H1 (cell line): ENCODE results near the gene CCDC136. TPM values are rescaled to one million over a fixed set of nuclear protein-coding genes. Genes with fewer than 3 reads are reported as not detected.

Source experiments
- CTCF ChIA-PET: fragments of 300-600 bp; sonication (Branson Sonifier 250); formaldehyde crosslinking; loops from one replicate; lab custom pipeline; 2021; ENCODE audit not compliant: partially characterized antibody; lab: Charles Lee
- POLR2A ChIA-PET: fragments of 300-600 bp; sonication (Branson Sonifier 250); formaldehyde crosslinking; loops from one replicate; lab custom pipeline; 2021; ENCODE audit warnings: inconsistent platforms; ENCODE audit not compliant: partially characterized antibody; lab: Charles Lee
- DNase-seq, 2 experiments: peaks; one replicate each; pipeline versions ENCODE4 v3.0.0 to v3.0.0-alpha.2; 2010 to 2022; ENCODE audit warnings: low spot score in 2 of 2, low read depth in 1 of 2, mixed read lengths in 1 of 2
- FAIRE-seq: peaks from 2 replicates; lab custom pipeline; 2011; peaks lifted over from hg19 to GRCh38; lab: Jason Lieb, UNC
- H2AFZ ChIP-seq: 2 replicates; pipeline ENCODE4 v1.8.1; 2012; ENCODE audit warnings: low read length, inconsistent platforms
- H2AK5ac ChIP-seq: 2 replicates; pipeline ENCODE4 v1.6.1; 2013; ENCODE audit warnings: low read depth, low read length
- H2BK120ac ChIP-seq: replicated peaks from 2 replicates; pipeline ENCODE3; 2013; ENCODE audit warnings: low read depth, low read length, inconsistent platforms
- H2BK12ac ChIP-seq: 2 replicates; pipeline ENCODE4 v1.6.1; 2013; ENCODE audit warnings: low read depth, low read length
- H2BK15ac ChIP-seq: 2 replicates; pipeline ENCODE4 v1.6.1; 2013; ENCODE audit warnings: low read length
- H2BK20ac ChIP-seq: 2 replicates; pipeline ENCODE4 v1.6.1; 2013; ENCODE audit warnings: low read length
- H2BK5ac ChIP-seq: 2 replicates; pipeline ENCODE4 v1.6.1; 2013; ENCODE audit warnings: low read depth, low read length
- H3K14ac ChIP-seq: 2 replicates; pipeline ENCODE4 v1.6.1; 2013; ENCODE audit warnings: inconsistent platforms; ENCODE audit not compliant: insufficient read length
- H3K18ac ChIP-seq: 2 replicates; pipeline ENCODE4 v1.6.1; 2013; ENCODE audit warnings: low read length; ENCODE audit errors: extremely low read depth
- H3K23ac ChIP-seq: 2 replicates; pipeline ENCODE4 v1.6.1; 2013; ENCODE audit warnings: inconsistent platforms; ENCODE audit not compliant: insufficient read length
- H3K23me2 ChIP-seq: 2 replicates; pipeline ENCODE4 v1.6.1; 2013; ENCODE audit warnings: low read depth, low read length
- H3K27ac ChIP-seq: 2 replicates; pipeline ENCODE4 v1.6.1; 2011; ENCODE audit warnings: low read depth, low read length, inconsistent platforms
- H3K27me3 ChIP-seq, 4 experiments: replicated peaks in 1 of 4; 1 replicate in 1 of 4; 2 replicates in 3 of 4; pipeline versions ENCODE4 v1.6.1 to v1.8.1; 2011 to 2013; ENCODE audit warnings: low read length in 3 of 4, mild to moderate bottlenecking in 3 of 4, inconsistent platforms in 2 of 4, mixed read lengths in 2 of 4, moderate library complexity in 1 of 4; ENCODE audit not compliant: control insufficient read depth in 3 of 4, insufficient read depth in 3 of 4; ENCODE audit errors: extremely low read depth in 1 of 4
- H3K36me3 ChIP-seq, 4 experiments: 2 replicates each; pipeline versions ENCODE4 v1.6.1 to v1.8.1; 2011 to 2013; ENCODE audit warnings: mild to moderate bottlenecking in 4 of 4, low read length in 3 of 4, moderate library complexity in 2 of 4, control low read depth in 1 of 4, inconsistent platforms in 1 of 4; ENCODE audit not compliant: insufficient read depth in 4 of 4, control insufficient read depth in 2 of 4
- H3K4ac ChIP-seq: replicated peaks from 2 replicates; pipeline ENCODE3; 2013; ENCODE audit warnings: low read length, low read depth, mixed read lengths, inconsistent platforms; ENCODE audit not compliant: insufficient read length
- H3K4me1 ChIP-seq, 4 experiments: replicated peaks in 1 of 4; 1 replicate in 1 of 4; 2 replicates in 3 of 4; pipeline versions ENCODE4 v1.6.1 to v1.8.1; 2011 to 2013; ENCODE audit warnings: low read length in 3 of 4, inconsistent platforms in 2 of 4, mixed read lengths in 1 of 4; ENCODE audit not compliant: insufficient read depth in 4 of 4, control insufficient read depth in 3 of 4
- H3K4me2 ChIP-seq, 2 experiments: 2 replicates each; pipeline versions ENCODE4 v1.6.1 to v1.8.1; 2011 to 2013; ENCODE audit warnings: low read depth in 2 of 2, low read length in 2 of 2, control low read depth in 1 of 2, inconsistent platforms in 1 of 2, mild to moderate bottlenecking in 1 of 2; ENCODE audit not compliant: insufficient read depth in 1 of 2
- H3K4me3 ChIP-seq, 4 experiments: fragments of 200-600, 300-600 bp in 1 of 4; sonication (generic), shearing (Covaris generic), sonication (Bioruptor Twin) in 1 of 4; 2 replicates each; pipeline versions ENCODE4 v1.5.1 to v1.8.1; 2011 to 2016; ENCODE audit warnings: low read length in 4 of 4, low read depth in 3 of 4, control low read depth in 2 of 4, inconsistent platforms in 2 of 4, mild to moderate bottlenecking in 2 of 4, mixed read lengths in 1 of 4, moderate library complexity in 1 of 4; ENCODE audit not compliant: insufficient read depth in 2 of 4; ENCODE audit errors: extremely low read depth in 1 of 4
- H3K56ac ChIP-seq: replicated peaks from 2 replicates; pipeline ENCODE3; 2013; ENCODE audit warnings: low read depth, mild to moderate bottlenecking, mixed read lengths, low read length, inconsistent platforms; ENCODE audit not compliant: insufficient read length
- H3K79me1 ChIP-seq: 2 replicates; pipeline ENCODE4 v1.6.1; 2013; ENCODE audit warnings: low read depth, low read length, control low read depth
- H3K79me2 ChIP-seq, 2 experiments: 2 replicates each; pipeline versions ENCODE4 v1.6.1 to v1.8.1; 2012 to 2013; ENCODE audit warnings: low read length in 2 of 2, mild to moderate bottlenecking in 2 of 2, inconsistent platforms in 1 of 2; ENCODE audit not compliant: insufficient read depth in 2 of 2, control insufficient read depth in 1 of 2
- H3K9ac ChIP-seq, 4 experiments: replicated peaks in 1 of 4; 1 replicate in 1 of 4; 2 replicates in 3 of 4; pipeline versions ENCODE4 v1.6.1 to v1.8.1; 2011 to 2013; ENCODE audit warnings: low read depth in 3 of 4, low read length in 3 of 4, control low read depth in 2 of 4, mild to moderate bottlenecking in 2 of 4, moderate library complexity in 2 of 4, inconsistent platforms in 1 of 4; ENCODE audit errors: extremely low read depth in 1 of 4
- H3K9me3 ChIP-seq, 2 experiments: 2 replicates each; pipeline versions ENCODE4 v1.6.1 to v1.8.1; 2012 to 2013; ENCODE audit warnings: mild to moderate bottlenecking in 2 of 2, moderate library complexity in 2 of 2, control low read depth in 1 of 2, inconsistent platforms in 1 of 2, low read depth in 1 of 2, low read length in 1 of 2, mixed read lengths in 1 of 2; ENCODE audit not compliant: insufficient read depth in 2 of 2
- H4K20me1 ChIP-seq, 2 experiments: replicated peaks in 1 of 2; 2 replicates each; pipeline versions ENCODE3 to v1.8.1; 2011 to 2013; ENCODE audit warnings: inconsistent platforms in 2 of 2, low read length in 2 of 2, mild to moderate bottlenecking in 1 of 2; ENCODE audit not compliant: insufficient read depth in 2 of 2, control insufficient read depth in 1 of 2
- H4K5ac ChIP-seq: 2 replicates; pipeline ENCODE4 v1.6.1; 2013; ENCODE audit warnings: low read length, low read depth, mixed read lengths, inconsistent platforms; ENCODE audit not compliant: insufficient read length
- H4K8ac ChIP-seq: 2 replicates; pipeline ENCODE4 v1.8.0; 2013; ENCODE audit warnings: mild to moderate bottlenecking, moderate library complexity, low read length, inconsistent platforms; ENCODE audit not compliant: insufficient read depth; ENCODE audit errors: extremely low read depth
- H4K91ac ChIP-seq: replicated peaks from 2 replicates; pipeline ENCODE3; 2013; ENCODE audit warnings: low read length, mixed read lengths, inconsistent platforms; ENCODE audit not compliant: insufficient read length
- FOSL1 ChIP-seq: IDR thresholded peaks from 2 replicates; pipeline ENCODE4 v1.6.1; 2011; ENCODE audit warnings: mild to moderate bottlenecking, low read depth, low read length, moderate library complexity; ENCODE audit not compliant: insufficient read depth
- JUND ChIP-seq: IDR thresholded peaks from 2 replicates; pipeline ENCODE4 v1.6.1; 2011; ENCODE audit warnings: mild to moderate bottlenecking, improper control_type of control experiment, low read length
- MAFK ChIP-seq: IDR thresholded peaks from 2 replicates; pipeline ENCODE4 v1.6.1; 2012; ENCODE audit warnings: low read depth, mild to moderate bottlenecking, improper control_type of control experiment, low read length
- RFX5 ChIP-seq: IDR thresholded peaks from 2 replicates; pipeline ENCODE4 v1.6.1; 2011; ENCODE audit warnings: low read depth, low read length, improper control_type of control experiment, borderline replicate concordance
- SIRT6 ChIP-seq: IDR thresholded peaks from one replicate; pipeline ENCODE4 v1.7.1; 2012; ENCODE audit warnings: low read length, inconsistent platforms
- SUZ12 ChIP-seq: fragments of 200-600 bp; sonication (generic); IDR thresholded peaks from 2 replicates; pipeline ENCODE4 v1.6.1; 2012; ENCODE audit warnings: mild to moderate bottlenecking, inconsistent platforms, low read length, moderate library complexity, mixed read lengths
- WGBS, 2 experiments: shearing (Covaris generic) in 1 of 2; methylation state at CpG; one replicate each; pipeline versions ENCODE4 v1.1.6 to v1.1.7; 2013 to 2015; ENCODE audit warnings: low lambda C conversion rate in 2 of 2, mixed read lengths in 2 of 2, inconsistent platforms in 1 of 2, low coverage in 1 of 2, missing lambda C conversion rate in 1 of 2; ENCODE audit not compliant: insufficient replicate concordance in 2 of 2, insufficient coverage in 1 of 2, insufficient read length in 1 of 2; ENCODE audit errors: extremely low coverage in 1 of 2, missing lambda C conversion rate in 1 of 2; 5-methylcytosine and 5-hydroxymethylcytosine counted together
- polyA plus RNA-seq, 7 experiments: library from polyadenylated mRNA; depleted of rRNA in 3 of 7; stranded (reverse) in 5 of 7; unstranded in 2 of 7; fragments of >200 nt in 5 of 7; fragments of 200-250 nt in 2 of 7; gene quantifications; 1 replicate in 5 of 7; 2 replicates in 1 of 7; 4 replicates in 1 of 7; pipeline versions ENCODE4 v1.2.1 to v1.2.3, GENCODE V29; 2011 to 2013; ENCODE audit warnings: missing spikeins in 2 of 7, mixed read lengths in 2 of 7
- total RNA-seq: library from RNA; stranded (reverse); fragmentation: NEBNext Ultra II Directional; extraction: Animal tissue kit (Norgen Biotek cat#: 25700); gene quantifications from 2 replicates; pipeline ENCODE4 v1.2.1, GENCODE V29; 2021

CCDC136 gene
- total and polyA plus RNA-seq, 2 of the 8 experiments (the other 6 are each of a cell fraction or from before 2014, with no cell fraction given) = 35.6 to 47.7 TPM

GRCh38 chr7:128807191-128807590 lies 15.4 kb downstream of the CCDC136 start:
- H3K4ac ChIP-seq = no peak overlapping the region
- 85% methylated on average over 8 of the region's 8 CpGs; no CpG with 5 or more reads in 1 of the 2 experiments for WGBS, 2 experiments
- DNase-seq (no peak), FAIRE-seq (no peak)
- no peak overlapping the region for H4K8ac ChIP-seq
- H2BK20ac ChIP-seq = no peak overlapping the region
- H3K9me3 ChIP-seq = no peaks in the 10 kb centered on the region
- TF ChIP-seq SIRT6 = no peak
- TF ChIP-seq SUZ12 = no peak
- TF ChIP-seq MAFK = no peak
- no peak for TF ChIP-seq RFX5
- no peak for TF ChIP-seq FOSL1
- no peak for TF ChIP-seq JUND
- no peaks in the 10 kb centered on the region for H3K79me1 ChIP-seq
- H3K4me1 ChIP-seq = peaks cover 0 to 2% (median under 1%) of the 10 kb centered on the region in 4 experiments; a peak in 3 of 7 replicates
- no peak overlapping the region for H2BK120ac ChIP-seq
- H3K23ac ChIP-seq = no peak overlapping the region
- H3K18ac ChIP-seq = no peak overlapping the region
- no peak overlapping the region for H2AFZ ChIP-seq
- H4K91ac ChIP-seq = no peak overlapping the region
- H3K23me2 ChIP-seq = no peaks in the 10 kb centered on the region
- no peaks in the 10 kb centered on the region for H3K79me2 ChIP-seq
- no peak overlapping the region for H3K27ac ChIP-seq
- H2BK15ac ChIP-seq = no peak overlapping the region
- no peaks in the 10 kb centered on the region for H3K27me3 ChIP-seq
- no peak overlapping the region for H2AK5ac ChIP-seq
- H3K4me2 ChIP-seq = no peak overlapping the region
- no peak overlapping the region for H4K5ac ChIP-seq
- H2BK12ac ChIP-seq = no peak overlapping the region
- H3K14ac ChIP-seq = no peak overlapping the region
- H3K4me3 ChIP-seq = no peak overlapping the region
- H2BK5ac ChIP-seq = no peak overlapping the region
- H3K36me3 ChIP-seq = peaks cover 20 to 76% (median 38%) of the 10 kb centered on the region in 4 experiments; a peak in 7 of 8 replicates
- H4K20me1 ChIP-seq = peaks cover 0 to 2% of the 10 kb centered on the region in 2 experiments
- no peak overlapping the region for H3K56ac ChIP-seq
- H3K9ac ChIP-seq = no peak overlapping the region
- ChIA-PET CTCF (interaction anchor here (1.8 kb wide), 2 partner anchors 34 to 135 kb away, joined by 3 read pairs; no protein-coding TSS in a partner anchor), POLR2A (interaction anchor here (1.2 to 3.6 kb wide), 5 partner anchors 8 to 18 kb away, joined by 3 to 21 read pairs (median 5); partner anchors contain the start of gene CCDC136)
